H1 (cell line): Measurements from ENCODE around the gene PKD1L1. TPM values are rescaled to one million over a fixed set of nuclear protein-coding genes. Genes with fewer than 3 reads are reported as not detected.

Source experiments
- CBX5 ChIP-seq: fragments of 300-800, 300-1000 bp; sonication (generic); IDR thresholded peaks from 2 replicates; pipeline ENCODE4 v1.7.1; 2016; ENCODE audit warnings: antibody characterized with exemption, low read length, low read depth
- MAFK ChIP-seq: IDR thresholded peaks from 2 replicates; pipeline ENCODE4 v1.6.1; 2012; ENCODE audit warnings: low read depth, mild to moderate bottlenecking, improper control_type of control experiment, low read length
- polyA plus RNA-seq, 7 experiments: library from polyadenylated mRNA; depleted of rRNA in 3 of 7; stranded (reverse) in 5 of 7; unstranded in 2 of 7; fragments of >200 nt in 5 of 7; fragments of 200-250 nt in 2 of 7; gene quantifications; 1 replicate in 5 of 7; 2 replicates in 1 of 7; 4 replicates in 1 of 7; pipeline versions ENCODE4 v1.2.1 to v1.2.3, GENCODE V29; 2011 to 2013; ENCODE audit warnings: missing spikeins in 2 of 7, mixed read lengths in 2 of 7
- total RNA-seq: library from RNA; stranded (reverse); fragmentation: NEBNext Ultra II Directional; extraction: Animal tissue kit (Norgen Biotek cat#: 25700); gene quantifications from 2 replicates; pipeline ENCODE4 v1.2.1, GENCODE V29; 2021

Gene PKD1L1
- total and polyA plus RNA-seq, 2 of the 8 experiments (the other 6 are each of a cell fraction or from before 2014, with no cell fraction given), result 0.22 to 0.35 TPM

DNA sequence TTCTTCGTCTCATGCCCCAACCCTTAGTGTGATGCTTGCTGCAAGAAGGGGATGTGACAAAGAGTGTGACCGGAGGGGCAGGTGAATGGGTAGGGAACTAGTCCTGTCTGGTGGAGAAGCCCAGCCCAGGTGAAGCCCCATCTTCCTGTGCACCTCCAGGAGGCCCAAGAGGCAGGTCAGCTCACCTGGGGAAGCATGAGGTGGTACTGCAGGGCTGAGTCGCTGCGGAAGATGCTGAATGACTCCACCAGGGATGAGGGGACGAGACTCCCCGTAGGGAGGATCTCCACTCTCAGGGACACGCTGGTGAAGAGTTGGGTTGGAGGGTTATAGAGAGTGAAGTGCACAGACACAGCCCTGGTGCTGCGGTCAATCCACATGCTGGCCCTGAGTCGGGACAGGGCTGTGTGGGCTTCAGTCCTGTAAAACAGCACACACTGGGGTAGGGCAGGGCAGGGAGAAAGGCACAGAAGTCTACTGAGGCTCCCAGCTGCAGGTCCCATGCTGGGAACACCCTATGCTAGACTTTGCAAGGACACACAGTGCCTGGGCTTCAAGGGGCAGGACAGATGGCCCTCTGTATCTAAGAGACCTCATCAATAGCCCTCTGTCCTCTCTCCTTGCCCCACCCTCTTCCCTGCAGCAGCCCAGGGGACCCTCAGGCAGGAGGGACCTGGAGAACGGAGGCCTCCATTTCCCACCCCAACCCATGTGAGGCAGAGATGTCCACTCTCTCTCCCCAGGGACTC, 136.5 kb downstream of the PKD1L1 start (continued):
- TF ChIP-seq CBX5, result no peak
- TF ChIP-seq MAFK, result no peak
